Brain microvascular endothelial cell (primary cell): Measurements from ENCODE around the gene MYOC.

Experiments used
- DNase-seq: peaks from one replicate; pipeline ENCODE4 v3.0.0-alpha.2; 2020
- H3K27ac ChIP-seq: fragments of 250-450 bp; sonication (Bioruptor Pico); 2 replicates; pipeline ENCODE4 v1.5.1; 2020; ENCODE audit warnings: mild to moderate bottlenecking, moderate library complexity
- H3K27me3 ChIP-seq: fragments of 250-450 bp; sonication (Bioruptor Pico); replicated peaks from 2 replicates; pipeline ENCODE4 v1.5.1; 2020; ENCODE audit warnings: mild to moderate bottlenecking
- H3K36me3 ChIP-seq: fragments of 250-450 bp; sonication (Bioruptor Pico); replicated peaks from 2 replicates; pipeline ENCODE4 v1.5.1; 2020; ENCODE audit warnings: mild to moderate bottlenecking
- H3K4me3 ChIP-seq: 2 replicates; pipeline ENCODE4 v1.5.1; 2011; ENCODE audit warnings: low read depth, mild to moderate bottlenecking, control low read depth, low read length, moderate library complexity
- CTCF ChIP-seq: IDR thresholded peaks from 2 replicates; pipeline ENCODE4 v1.5.1; 2011; ENCODE audit warnings: low read depth, mild to moderate bottlenecking, moderate library complexity, low read length, control low read depth, inconsistent platforms; ENCODE audit errors: missing control alignments
- in situ Hi-C: cut with HindIII; loops from 2 replicates; pipeline ENCODE4 v1.10.0; 2017; ENCODE audit warnings: low sequenced_read_pairs, low pct_ligation_motif_present

Gene MYOC

DNA sequence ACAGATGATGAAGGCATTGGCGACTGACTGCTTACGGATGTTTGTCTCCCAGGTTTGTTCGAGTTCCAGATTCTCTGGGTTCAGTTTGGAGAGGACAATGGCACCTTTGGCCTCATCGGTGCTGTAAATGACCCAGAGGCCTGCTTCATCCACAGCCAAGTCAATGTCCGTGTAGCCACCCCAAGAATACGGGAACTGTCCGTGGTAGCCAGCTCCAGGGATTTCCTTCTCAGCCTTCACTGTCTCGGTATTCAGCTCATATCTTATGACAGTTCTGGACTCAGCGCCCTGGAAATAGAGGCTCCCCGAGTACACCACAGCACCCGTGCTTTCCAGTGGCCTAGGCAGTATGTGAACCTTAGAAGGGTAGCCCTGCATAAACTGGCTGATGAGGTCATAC, 16.3 kb downstream of the MYOC start:
- no peaks in the 10 kb centered on the region for H3K27me3 ChIP-seq
- no peaks in the 10 kb centered on the region for H3K36me3 ChIP-seq
- in situ Hi-C loops, result no loop called here
- no peak overlapping the region for H3K27ac ChIP-seq
- no peak for TF ChIP-seq CTCF
- no peak overlapping the region for H3K4me3 ChIP-seq
- DNase-seq, result no peak

- in situ Hi-C loops, result no loop called here
- DNase-seq, result no peak
- TF ChIP-seq CTCF, result no peak
- Histone ChIP-seq H3K36me3 (no peaks in the 10 kb centered on the region), H3K27me3 (no peaks in the 10 kb centered on the region), H3K4me3 (no peak overlapping the region), H3K27ac (no peak overlapping the region)
Measured at GRCh38 chr1:171635661-171636060, 16.8 kb downstream of the MYOC start.

DNA sequence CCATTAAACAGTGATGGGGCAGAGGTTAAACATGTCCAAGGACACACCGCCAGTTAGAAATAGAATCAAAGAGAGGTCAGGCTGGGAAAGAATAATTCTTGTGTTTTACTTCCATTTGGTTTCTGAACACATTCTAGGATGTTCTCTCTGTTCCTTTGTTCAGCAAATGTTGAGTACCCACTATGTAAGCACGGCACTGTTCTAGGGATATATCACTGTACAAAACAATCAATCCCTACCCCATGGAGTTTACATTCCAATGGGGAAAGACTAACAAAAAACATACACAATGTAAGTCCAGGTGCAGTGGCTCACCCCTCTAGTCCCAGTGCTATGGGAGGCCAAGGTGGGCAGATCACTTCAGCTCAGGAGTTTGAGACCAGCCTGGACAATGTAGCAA, 24.3 kb downstream of the MYOC start:
- no peak for TF ChIP-seq CTCF
- in situ Hi-C loops, result no loop called here
- DNase-seq, result no peak
- no peaks in the 10 kb centered on the region for H3K36me3 ChIP-seq
- H3K27ac ChIP-seq, result no peak overlapping the region
- no peak overlapping the region for H3K4me3 ChIP-seq
- no peaks in the 10 kb centered on the region for H3K27me3 ChIP-seq

- no peak for DNase-seq
- no peak overlapping the region for H3K27ac ChIP-seq
- in situ Hi-C loops, result no loop called here
- H3K27me3 ChIP-seq, result no peaks in the 10 kb centered on the region
- H3K4me3 ChIP-seq, result no peak overlapping the region
- no peaks in the 10 kb centered on the region for H3K36me3 ChIP-seq
- TF ChIP-seq CTCF, result no peak
Measured at GRCh38 chr1:171627020-171627419, 25.5 kb downstream of the MYOC start.

DNA sequence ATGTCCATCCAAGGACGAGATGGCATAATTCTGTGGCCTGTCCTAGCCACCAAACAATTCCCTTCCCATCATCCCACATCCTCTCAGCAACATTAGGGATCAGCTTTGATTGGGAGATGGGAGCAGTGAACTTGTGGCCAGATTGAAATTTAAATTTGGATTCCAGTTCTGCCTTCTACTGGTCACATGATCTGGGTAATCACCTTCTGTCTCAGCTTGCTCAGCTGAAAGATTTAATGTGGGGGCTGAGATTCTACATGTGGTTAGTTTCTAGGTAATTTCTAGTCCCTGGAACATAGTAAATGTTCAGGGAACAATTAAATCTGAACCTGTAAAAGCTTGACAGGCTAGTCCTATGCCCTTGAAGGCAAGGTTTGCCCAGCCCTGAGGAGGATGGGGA, 27.3 kb downstream of the MYOC start:
- no peaks in the 10 kb centered on the region for H3K36me3 ChIP-seq
- no peak overlapping the region for H3K4me3 ChIP-seq
- DNase-seq, result no peak
- in situ Hi-C loops, result no loop called here
- no peak overlapping the region for H3K27ac ChIP-seq
- TF ChIP-seq CTCF, result no peak
- no peaks in the 10 kb centered on the region for H3K27me3 ChIP-seq

- Histone ChIP-seq H3K27me3 (no peaks in the 10 kb centered on the region), H3K4me3 (no peak overlapping the region), H3K36me3 (no peaks in the 10 kb centered on the region), H3K27ac (no peak overlapping the region)
- no peak for TF ChIP-seq CTCF
- DNase-seq, result no peak
- in situ Hi-C loops, result no loop called here
Measured at GRCh38 chr1:171623651-171624331, 28.7 kb downstream of the MYOC start.
